Head of caudate nucleus (tissue), 42 donors: ENCODE results near the gene COL23A1.

Experiments used
- DNase-seq, 42 donors: peaks; one replicate each; pipeline versions ENCODE4 v3.0.0 to v3.0.0-alpha.2; 2020 to 2021; ENCODE audit warnings: mixed read lengths in 7 of 42
- intact Hi-C: fragments of 100-400 bp; cut with DNase I; formaldehyde crosslinking; loops from one replicate; pipeline ENCODE4 v1.15.0; 2022

The COL23A1 gene

DNA sequence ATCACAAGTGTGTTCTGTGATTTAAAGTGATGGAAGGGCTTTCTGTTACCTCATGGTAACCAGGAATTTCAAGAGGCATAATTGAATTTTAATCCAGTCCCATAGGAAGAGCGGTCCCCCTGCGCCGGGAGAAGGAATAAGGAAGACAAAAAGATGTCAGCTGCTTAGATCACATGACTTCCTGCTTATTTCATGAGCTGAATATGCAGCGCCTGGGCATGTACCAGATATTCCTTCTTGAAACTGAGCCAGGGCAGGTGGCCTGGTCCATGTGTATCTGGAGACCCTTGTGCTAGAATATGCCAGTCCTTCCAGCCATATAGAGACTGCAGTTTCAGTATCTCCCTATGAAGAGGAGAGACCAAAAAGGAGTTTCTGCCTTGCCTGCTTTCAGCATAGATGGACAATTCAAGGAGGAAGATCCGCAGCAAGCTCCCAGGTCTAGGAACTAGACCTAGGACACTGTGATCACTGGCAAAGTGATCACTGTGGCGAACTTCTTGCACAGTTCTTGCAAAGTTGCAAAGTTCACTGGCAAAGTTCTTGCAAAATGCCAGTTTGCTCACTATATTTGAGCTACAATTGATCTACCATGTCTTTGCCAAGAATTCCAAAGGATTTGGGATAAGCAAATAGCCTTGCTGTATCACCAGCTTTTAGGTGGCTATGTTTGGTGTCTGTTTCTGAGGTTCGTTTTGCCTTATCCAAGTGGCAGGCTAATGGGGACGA is 254.7 kb downstream of the COL23A1 start:
- intact Hi-C loops, result no loop called here
- DNase-seq, result no peak

DNA sequence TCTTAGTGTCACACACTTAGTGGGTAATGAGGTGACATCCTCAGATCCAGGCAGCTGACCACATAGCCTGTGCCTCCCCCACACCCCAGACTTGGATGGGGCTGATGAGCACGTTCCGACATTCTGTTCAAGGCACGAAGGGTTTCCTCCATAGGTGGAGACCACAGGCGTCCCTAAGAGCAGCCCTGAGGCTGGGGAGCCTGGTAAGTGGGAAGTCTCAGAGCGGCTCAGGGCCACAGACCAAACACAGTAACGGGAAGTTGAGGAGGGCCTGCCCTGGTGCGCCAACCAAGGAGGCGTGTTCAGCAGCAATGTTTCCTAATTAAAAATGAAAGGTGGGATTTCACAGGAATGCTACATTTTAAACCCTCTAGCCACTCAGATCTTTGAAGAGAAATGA is 255.3 kb downstream of the COL23A1 start:
- no peak for DNase-seq

DNA sequence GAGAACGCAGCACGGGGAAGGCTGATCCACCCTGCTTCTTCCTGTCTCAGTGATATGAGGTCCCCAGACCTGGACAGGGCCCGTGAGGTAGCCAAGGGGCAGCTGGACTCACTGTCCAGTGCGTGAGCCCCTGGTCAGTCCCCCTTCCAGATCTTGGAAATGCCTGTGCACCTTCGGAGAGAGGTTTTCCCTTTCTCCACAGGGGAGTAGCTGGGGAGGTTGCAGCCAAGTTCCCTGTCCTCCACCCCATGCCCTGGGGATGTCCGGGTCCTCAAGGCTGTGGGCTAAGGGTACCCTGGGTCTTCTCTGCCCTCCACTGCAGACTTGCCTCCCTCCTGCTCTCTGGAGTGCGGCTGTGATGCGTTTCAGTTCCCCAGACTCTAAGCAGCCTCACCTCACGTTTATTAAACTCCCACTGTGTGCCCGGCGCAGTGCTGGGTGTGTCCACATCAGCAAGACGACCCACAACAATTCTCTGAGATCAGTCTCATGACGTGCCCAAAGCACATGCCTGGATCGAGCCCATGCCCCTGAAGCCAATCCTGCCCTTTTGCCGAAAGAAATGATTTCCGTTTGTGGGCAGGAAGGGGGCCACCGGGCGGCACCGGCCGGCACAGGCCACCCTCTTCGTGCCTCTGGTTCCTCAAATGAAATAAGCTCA is 256.2 kb downstream of the COL23A1 start:
- intact Hi-C loops, result no loop called here
- no peak for DNase-seq

More for the DNA sequence above, 255.3 kb downstream of the COL23A1 start:
- intact Hi-C loops, result no loop called here

- DNase-seq, result peak in 1 of 42 donors; percentile 15
- intact Hi-C loops, result no loop called here
Observed at GRCh38 chr5:178332210-178332641, 258.0 kb downstream of the COL23A1 start.

DNA sequence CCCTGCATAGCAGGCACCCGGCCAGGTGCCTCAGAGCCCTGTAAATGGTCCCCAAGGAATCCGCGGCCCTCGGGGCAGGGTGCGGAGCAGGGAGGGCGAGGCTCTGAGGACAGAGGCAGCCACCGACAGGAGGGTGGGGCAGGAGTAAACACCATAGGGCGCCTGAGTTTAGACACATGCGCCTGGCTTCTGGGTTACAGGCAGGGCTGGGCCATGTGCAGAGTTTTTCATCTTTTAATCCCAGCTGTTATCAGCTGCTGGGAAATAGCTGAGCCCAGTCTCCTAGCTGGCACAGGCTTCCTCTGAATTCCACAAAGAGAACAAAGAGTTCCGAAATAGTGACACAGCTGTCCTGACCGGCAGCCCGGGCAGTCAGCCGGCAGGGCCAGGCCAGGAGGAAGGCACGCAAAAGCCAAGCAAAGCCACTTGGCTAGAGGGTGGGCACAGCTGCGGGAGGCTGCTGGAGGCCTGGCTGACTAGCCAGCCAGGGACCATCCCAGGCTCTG is 258.6 kb downstream of the COL23A1 start:
- intact Hi-C loops, result no loop called here
- DNase-seq, result peak; percentile 70 to 93 (median 86)

GRCh38 chr5:178330791-178331404 is 259.3 kb downstream of the COL23A1 start:
- peak in 15 of 42 donors; percentile 19 to 54 (median 38) for DNase-seq

GRCh38 chr5:178328826-178329730 is 261.1 kb downstream of the COL23A1 start:
- intact Hi-C loops, result no loop called here
- DNase-seq, result no peak

More at GRCh38 chr5:178330791-178331404, 259.3 kb downstream of the COL23A1 start:
- intact Hi-C loops, result no loop called here

- intact Hi-C loops, result no loop called here
- DNase-seq, result no peak
Observed at GRCh38 chr5:178327931-178328711, 262.1 kb downstream of the COL23A1 start.

DNA sequence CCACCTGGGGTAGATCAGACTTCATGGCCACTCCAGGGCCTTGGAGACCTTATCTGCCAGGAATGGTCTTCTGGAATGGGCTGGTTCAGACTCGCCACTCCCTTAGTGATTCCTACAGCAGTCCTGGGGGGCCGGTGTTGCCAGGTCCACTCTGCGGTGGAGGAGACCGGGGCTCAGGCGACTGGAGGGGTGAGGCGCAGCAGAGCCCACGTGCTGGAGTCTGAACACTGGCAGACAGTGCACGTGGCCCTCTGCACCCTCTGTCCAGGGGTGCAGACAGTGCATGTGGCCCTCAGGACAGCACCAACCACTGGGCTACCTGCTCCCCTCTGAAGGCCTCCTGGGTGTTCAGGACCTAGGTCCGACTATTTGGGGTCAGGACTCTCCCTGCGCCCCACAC is 262.7 kb downstream of the COL23A1 start:
- DNase-seq, result no peak
- intact Hi-C loops, result no loop called here

- no peak for DNase-seq
- intact Hi-C loops, result no loop called here
Observed at GRCh38 chr5:178326374-178326715, 263.8 kb downstream of the COL23A1 start.

DNA sequence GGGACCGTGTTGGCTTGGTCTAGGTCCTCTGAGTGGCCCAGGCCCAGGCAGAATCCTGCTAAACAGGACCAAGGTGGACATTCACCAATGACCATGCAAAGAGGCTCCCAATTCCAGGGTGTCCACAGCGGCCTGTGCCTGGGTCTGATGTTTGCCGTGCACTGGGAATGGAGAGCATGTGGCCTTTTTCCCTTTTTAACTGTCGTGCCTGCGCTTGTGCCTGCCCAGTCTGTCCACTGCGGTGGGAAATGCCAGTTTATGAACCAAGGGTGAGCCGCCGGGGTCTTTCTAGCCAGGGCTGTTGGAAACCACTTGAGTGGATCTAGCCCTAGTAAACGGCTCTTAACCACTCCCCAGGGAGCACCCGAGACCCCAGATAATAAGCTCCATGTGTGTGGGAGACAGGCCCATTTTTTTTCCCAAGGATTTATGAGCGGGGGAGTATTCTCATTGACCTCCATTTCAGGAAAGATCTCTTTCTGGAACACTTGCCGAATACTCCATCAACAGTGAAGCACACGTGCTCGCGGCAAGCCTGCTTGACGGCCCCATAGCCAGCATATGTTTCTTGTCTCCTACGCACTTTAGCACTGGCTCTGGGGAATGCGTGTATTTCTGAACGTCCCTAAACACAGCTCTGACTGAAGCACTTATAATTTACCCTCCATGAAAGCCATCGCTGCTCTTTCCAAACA is 264.4 kb downstream of the COL23A1 start:
- intact Hi-C loops, result no loop called here

GRCh38 chr5:178325311-178325678 is 264.9 kb downstream of the COL23A1 start:
- intact Hi-C loops, result no loop called here
- DNase-seq, result no peak

More for the DNA sequence above, 264.4 kb downstream of the COL23A1 start:
- no peak for DNase-seq

GRCh38 chr5:178324481-178325310 is 265.5 kb downstream of the COL23A1 start:
- DNase-seq, result no peak

DNA sequence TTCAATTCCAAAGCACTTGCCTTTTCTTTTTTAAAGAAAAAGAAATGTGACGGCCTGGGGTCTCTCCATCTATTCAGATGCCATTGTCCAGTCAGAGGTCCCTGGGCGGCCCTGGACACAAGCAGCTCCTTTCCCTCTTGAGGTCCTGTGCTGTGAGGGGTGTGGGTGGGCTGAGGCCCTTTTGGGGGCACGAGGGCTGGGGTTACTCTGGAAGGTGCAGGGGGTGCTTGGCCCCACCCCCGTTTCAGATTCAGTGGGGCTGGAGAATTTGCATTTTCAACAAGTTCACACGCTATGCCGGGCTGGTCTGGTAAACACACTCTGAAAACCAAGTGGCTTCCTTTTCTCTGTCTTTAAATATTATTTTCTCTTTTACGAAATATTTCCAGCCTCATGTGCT is 266.2 kb downstream of the COL23A1 start:
- DNase-seq, result no peak
- intact Hi-C loops, result no loop called here

More at GRCh38 chr5:178324481-178325310, 265.5 kb downstream of the COL23A1 start:
- intact Hi-C loops, result no loop called here

DNA sequence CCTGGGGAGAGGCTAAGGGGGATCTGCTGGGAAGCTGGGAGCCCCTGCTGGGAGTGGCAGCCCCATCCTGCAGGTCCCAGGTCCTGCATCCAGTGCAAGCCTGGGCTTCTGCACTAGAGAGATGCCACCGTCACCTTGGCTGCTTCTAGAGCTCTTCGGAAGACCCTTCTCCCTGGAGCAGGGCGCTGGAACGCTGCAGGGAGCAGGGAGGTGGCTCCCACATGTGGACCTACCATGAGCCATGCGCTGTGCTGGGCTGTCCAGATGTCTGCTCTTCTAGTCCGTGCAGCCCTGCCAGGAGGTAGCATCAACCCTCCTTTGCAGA is 266.7 kb downstream of the COL23A1 start:
- intact Hi-C loops, result no loop called here
- no peak for DNase-seq

DNA sequence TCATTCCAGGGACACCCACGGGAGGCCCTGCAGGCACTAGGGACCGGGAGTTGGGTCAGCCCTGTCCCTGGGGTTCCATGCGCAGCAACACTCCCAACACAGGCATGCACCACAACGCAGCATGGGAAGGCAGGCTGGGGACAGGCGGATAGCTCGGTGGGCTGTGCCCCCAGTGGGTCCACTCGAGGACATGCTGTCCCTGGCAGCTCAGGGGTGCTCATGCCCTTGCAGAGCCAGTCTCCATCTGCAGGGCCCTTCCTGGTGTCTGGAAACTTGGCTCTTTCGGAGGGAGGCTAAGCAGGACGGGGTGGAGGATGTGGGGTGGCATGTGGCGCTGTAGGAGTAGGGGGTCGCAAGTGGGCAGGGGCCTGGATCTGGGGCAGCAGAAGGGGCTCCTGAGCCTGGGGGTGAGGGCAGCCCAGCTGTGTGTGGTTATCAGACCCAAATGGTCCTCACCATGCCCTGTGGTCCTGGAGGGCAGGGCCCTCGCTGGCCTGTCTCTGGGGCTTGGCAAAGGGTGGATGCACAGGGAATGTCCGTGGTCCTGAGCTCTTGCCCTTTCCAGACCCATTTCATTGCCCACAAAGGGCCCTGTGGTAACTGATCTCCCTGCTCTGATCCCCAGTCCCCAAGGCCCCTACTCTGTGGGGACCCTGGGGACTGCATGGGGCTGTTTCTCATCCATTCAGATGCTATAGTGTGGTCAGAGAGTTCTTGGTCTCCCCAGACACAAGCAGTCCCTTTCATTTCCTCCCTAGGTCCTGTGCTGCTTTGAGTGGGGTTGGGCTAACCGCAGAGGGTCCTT is 267.3 kb downstream of the COL23A1 start:
- DNase-seq, result no peak
- intact Hi-C loops, result no loop called here
